GM18907 (cell line): ENCODE measurements around the gene S100A14.
A peak's percentile ranks its signal among the peaks of the same experiment; 100 is the strongest.
"Not testable (repeated sequence)": the region's sequence is repeated elsewhere in the genome, so short reads cannot be mapped to it uniquely, and the experiment has no call there.

Experiments used
- ATAC-seq: cut with Tn5 transposase; IDR thresholded peaks from one replicate; pipeline ENCODE4 v1.9.1; 2021; ENCODE audit warnings: mild to moderate bottlenecking, moderate library complexity; ENCODE audit not compliant: unreplicated experiment

S100A14 gene

DNA sequence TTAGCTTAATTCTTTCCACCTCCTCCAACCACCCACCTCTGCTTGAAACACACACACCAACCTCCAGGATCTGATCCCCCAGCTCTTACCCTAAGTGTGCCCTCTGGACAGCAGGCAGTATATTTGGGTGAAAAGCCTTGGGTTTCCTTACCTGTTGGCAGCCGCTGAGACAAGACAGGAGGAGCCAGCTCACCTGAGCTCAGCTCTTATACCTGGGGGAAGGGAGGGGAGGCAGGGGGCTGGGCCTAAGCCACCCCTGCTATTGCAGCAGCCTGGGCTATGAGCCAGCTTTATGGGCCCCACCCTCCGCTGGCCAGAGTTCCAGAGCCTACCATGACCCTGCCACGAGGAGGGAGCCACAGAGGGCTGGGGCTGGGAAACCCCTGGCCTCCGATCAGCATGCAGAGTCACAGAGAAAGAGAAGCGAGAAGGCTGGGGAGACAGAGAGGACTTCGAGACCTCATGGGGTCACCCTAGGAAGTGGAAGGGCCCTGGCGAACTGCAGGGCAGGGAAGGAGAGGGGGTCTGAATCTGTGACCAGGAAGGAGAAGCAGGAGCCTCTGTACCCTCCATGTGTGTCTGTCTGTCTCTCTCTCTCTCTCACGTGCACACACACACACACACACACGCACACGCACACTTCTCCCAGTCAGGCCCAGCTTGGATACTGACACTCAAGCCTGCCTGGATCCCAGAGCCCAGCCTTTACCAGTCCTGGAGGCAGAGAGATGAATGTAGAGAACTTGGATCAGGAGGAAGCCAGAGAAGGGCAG, at the start of gene S100A14:
TSS of gene S100A14 (minus strand) at position 182 of the 773 bp plus-strand sequence. CDS start 467 bp downstream, outside the sequence.
- ATAC-seq, result no peak

DNA sequence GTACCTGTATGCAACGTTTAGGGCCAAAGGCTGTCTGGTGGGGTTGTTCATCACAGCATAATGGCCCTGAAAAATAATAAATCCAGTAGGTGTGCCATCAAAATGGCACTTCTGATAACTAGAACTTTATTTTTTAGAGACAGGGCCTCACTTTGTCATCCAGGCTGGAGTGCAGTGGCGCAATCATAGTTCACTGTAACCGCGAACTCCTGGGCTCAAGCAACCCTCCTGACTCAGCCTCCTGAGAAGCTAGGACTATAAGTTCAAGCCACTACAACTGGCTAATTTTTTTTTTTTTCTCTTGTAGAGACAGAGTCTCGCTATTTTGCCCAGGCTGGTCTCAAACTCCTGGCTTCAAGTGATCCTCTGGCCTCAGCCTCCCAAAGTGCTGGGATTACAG, 47.1 kb upstream of the S100A14 start:
- no peak for ATAC-seq

DNA sequence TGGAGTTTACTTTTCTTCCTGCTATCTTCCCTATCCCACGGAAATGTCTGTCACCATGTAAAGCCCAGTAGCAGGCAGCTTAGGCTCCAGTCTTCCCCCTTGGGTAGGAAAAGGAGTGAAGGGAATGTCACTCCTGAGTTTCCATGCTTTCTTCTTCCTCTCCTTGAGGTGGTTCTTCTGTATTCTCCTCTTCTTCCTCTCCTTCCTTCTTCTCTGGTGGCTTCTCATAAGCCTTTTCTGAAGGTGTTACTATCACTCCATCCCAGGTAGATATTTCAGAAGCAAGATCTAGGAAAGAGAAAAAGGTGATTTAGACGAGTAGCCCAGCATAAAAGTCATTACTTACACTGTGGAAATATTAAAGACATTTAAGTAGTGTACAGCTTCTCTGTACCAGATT, 46.1 kb upstream of the S100A14 start:
- ATAC-seq, result no peak

- no peak for ATAC-seq
Measured at GRCh38 chr1:153661111-153661708, 45.1 kb upstream of the S100A14 start.

- no peak for ATAC-seq
Measured at GRCh38 chr1:153659656-153660055, 43.5 kb upstream of the S100A14 start.

GRCh38 chr1:153659175-153659534, 43.0 kb upstream of the S100A14 start:
- ATAC-seq, result no peak

DNA sequence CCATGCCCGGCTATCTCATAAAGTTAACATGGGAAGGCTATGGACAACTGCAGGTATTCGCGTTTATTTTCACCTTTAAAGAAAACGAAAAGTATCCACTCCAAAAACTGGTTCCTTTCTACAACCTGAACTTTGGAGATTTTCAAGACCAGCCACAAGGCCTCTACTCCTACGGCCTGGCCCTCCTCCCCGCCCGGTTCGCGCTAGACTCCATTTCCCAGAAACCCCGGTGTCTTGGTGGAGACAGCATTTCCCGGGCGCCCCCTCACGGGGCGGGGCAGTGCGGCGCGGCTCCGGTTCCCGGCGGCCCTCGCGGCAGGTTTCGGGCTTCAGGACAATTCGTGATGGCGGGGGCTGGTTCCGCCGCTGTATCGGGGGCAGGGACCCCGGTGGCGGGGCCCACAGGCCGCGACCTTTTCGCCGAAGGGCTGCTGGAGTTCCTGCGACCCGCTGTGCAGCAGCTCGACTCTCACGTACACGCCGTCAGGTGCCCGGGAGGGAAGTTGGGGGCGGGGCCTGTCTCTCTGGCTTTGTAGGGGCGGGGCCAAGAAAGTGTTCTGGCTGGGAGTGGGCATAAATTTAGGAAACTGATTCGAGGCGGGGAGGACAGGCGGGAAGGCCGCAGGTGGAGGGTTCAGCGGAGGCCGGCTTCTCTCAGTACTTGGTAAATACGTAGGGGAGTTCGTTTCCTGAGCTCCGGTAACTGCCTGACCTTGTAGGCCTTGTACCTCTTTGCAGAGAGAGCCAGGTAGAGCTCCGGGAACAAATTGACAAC, 42.5 kb upstream of the S100A14 start, which contains the start of gene SNAPIN:
TSS of gene SNAPIN (plus strand) at position 304 of the 775 bp plus-strand sequence. CDS start at position 345, 41 bp downstream.
- peak; percentile 89 for ATAC-seq

GRCh38 chr1:153655333-153655732, 39.2 kb upstream of the S100A14 start:
- ATAC-seq, result no peak

DNA sequence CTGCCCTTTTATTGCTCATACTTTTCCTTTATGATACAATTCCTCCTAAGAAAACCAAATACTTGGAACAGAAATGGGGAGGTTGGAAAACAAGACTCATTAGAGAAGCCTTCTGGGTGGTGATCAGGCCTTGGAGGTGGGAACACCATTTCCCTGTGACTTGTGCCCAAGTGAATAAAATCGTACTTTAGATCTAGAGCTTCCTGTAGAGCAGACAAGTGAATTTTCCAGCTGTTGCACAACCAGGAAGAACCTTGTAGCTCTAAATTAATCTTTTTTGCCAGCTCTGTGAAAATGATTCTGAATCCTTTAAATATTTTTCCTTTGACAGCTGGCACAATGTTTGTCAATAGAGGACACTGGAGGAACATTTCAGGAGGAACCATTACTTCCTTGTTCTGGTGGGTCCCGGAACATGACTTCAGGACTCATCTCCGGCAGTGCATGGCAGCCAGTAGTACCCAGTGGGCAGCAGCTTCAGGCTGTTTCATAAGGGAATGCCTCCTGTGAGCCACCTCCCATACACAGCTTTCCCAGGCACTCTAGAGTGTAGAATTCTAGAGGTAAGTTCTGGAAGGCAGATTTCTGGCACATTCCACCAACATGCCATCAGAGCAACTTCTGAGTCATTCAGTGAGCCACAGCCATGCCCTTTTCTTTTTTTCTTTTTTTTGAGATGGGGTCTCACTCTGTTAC, 36.8 kb upstream of the S100A14 start:
- no peak for ATAC-seq

DNA sequence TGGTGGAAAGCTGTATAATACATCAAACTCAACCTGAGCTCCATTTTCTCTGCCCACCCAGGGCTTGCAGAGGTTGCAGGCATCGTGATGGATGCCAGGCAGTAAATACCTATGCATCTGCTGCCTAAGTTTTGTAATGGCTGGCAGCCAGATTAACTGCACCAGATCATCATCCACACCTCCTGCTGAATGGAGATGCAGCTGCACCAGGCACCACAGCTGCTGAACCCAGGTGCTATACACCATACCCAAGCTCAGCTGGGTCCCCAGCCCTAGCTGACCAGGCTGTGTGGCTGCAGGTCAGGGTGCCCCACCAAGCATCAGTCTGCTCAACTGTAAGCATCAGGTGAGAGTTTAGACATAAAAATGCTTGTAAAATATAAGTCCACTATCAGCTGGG, 35.6 kb upstream of the S100A14 start:
- ATAC-seq, result no peak

- ATAC-seq, result no peak
Measured at GRCh38 chr1:153649863-153650235, 33.7 kb upstream of the S100A14 start.

DNA sequence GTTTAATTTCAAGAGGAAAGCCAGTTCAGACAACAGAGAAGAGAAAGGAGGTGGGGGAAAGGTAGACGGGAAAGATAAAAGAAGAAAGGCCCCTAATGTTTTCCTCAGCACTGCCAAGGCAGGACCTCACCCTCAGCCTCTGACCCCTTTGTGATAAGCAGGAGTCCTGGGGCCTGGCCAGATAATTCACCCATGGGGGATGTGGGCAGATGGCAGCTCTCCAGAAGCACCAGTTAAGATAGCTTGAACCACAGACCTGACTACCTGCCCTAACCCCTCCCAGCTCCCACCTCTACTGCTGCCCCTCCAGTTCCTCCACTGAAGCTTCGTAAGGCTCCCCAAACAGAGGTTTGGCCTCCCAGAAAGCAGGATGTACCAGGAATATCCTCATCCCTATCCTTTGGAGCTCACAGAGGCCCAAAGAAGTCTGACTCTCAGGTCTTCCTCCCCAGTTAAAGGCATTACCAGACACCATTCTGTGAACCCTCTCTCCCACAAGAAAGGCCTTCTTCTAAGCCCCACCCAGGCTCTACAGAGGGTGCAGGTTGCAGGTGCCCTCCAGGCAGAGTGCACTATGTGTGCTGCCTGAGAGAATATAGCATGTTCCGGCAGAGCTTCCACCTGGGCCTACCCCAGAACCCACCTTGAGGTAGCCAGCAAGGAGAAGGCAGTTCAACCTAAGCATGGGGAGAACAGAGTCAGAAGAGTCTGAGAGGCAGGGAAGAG, 33.2 kb upstream of the S100A14 start:
- no peak for ATAC-seq

GRCh38 chr1:153648000-153648643, 32.0 kb upstream of the S100A14 start:
- ATAC-seq, result no peak

- no peak for ATAC-seq
Measured at GRCh38 chr1:153647346-153647714, 31.2 kb upstream of the S100A14 start.

DNA sequence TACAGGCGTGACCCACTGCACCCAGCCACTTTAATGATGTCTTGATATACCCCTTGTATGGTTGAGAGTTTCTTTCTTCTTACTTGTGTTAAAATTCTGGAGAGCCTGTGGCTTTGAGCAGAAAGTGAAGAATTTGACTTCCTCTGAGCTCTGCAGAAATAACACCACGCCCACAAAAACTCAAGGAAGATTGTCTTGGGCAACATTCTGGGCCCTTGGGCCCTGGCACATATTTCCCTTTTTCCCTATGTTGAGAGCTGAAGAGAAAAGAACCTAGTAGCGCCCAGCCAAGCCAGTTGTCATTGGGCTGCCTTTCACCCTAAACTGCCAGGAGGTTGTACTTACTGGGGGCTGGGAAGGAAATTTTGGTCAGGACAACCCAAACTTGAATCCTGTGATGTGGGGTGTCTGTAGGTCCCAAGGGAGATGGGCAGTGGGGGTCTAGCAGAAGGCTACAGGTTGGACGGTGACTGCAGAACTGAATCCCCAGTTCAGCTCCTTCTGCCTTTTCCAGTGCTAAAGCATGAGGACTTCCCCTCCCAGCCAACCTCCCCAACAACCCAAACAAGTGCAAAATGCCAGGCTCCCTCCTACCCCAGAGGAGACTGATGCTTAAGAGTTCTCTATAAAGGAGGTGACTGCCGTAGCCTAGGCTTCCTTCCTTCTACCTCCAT, 30.7 kb upstream of the S100A14 start:
- ATAC-seq, result no peak

DNA sequence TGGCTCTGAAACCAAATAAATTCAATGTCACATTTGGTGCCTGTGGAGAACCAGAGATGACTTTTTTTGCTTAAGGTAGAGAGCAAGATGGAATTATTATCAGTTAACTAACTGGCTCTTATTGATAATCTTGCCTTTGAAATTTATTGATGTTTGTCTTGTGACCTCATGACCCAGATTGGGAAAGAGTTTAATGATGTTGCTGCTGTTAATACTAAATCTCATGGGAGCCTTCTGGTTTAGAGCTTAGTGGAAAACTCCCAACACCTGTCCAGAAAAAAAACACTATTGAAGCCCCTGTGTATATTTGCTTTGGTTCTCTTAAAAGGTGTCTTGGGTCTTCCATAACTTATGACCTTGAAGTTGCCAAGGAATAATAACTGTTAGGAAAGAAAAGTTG, 27.7 kb upstream of the S100A14 start:
- ATAC-seq, result no peak

DNA sequence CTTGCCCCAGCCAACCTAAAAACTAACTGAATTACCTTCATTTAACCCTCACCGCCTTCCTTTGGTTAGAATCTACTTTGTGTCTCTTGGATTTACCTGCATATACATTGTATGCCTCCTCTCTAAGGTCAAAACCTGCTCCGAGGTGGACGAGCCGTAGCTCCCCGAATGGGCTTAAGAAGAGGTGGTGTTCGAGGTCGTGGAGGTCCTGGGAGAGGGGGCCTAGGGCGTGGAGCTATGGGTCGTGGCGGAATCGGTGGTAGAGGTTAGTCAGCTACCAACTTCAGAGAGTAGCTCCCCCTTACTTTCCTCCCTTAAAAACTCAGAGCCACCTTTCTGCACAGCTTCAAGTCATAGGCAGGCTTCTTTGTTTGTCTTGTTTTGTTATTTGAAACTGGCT, 27.0 kb upstream of the S100A14 start:
- ATAC-seq, result no peak

DNA sequence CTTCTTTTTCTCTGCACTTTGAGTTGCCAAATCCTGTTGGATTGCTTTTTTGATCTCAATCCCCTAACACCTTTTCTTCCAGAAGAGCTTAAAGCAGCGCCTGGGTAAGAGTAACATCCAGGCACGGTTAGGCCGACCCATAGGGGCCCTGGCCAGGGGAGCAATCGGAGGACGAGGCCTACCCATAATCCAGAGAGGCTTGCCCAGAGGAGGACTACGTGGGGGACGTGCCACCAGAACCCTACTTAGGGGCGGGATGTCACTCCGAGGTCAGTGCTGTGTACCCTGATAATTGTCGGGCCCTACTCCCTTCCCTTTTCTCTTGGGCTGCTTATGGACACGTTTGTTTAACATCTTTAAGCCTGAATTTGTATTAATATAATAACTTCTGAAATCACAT, 26.0 kb upstream of the S100A14 start:
- no peak for ATAC-seq

- no peak for ATAC-seq
Measured at GRCh38 chr1:153640861-153641260, 24.7 kb upstream of the S100A14 start.

GRCh38 chr1:153640213-153640612, 24.1 kb upstream of the S100A14 start:
- ATAC-seq, result not testable (repeated sequence)
